HepG2 (cell line): ENCODE results near the gene ENO2. TPM values are rescaled to one million over a fixed set of nuclear protein-coding genes. Genes with fewer than 3 reads are reported as not detected.

Experiments
- DNMT1 ChIP-seq: sonication (generic); formaldehyde crosslinking; IDR thresholded peaks from 2 replicates; pipeline ENCODE4 v1.5.1; 2020; ENCODE audit warnings: mild to moderate bottlenecking, missing genetic modification reagents
- HOXA7 ChIP-seq: sonication (generic); formaldehyde crosslinking; IDR thresholded peaks from 2 replicates; pipeline ENCODE4 v1.8.1; 2022; ENCODE audit warnings: mild to moderate bottlenecking, missing genetic modification reagents, moderate library complexity
- JARID2 ChIP-seq: sonication (generic); formaldehyde crosslinking; IDR thresholded peaks from 2 replicates; pipeline ENCODE4 v1.8.1; 2023; ENCODE audit warnings: missing genetic modification reagents, inconsistent platforms; ENCODE audit not compliant: insufficient replicate concordance
- KDM6A ChIP-seq: IDR thresholded peaks from 2 replicates; pipeline ENCODE4 v1.6.1; 2016; ENCODE audit warnings: low read depth
- MED13 ChIP-seq: sonication (generic); formaldehyde crosslinking; IDR thresholded peaks from 2 replicates; pipeline ENCODE4 v1.5.0; 2020; ENCODE audit warnings: missing genetic modification reagents
- MED8 ChIP-seq: sonication (generic); formaldehyde crosslinking; IDR thresholded peaks from 2 replicates; pipeline ENCODE4 v1.8.1; 2023; ENCODE audit warnings: mild to moderate bottlenecking, missing genetic modification reagents; ENCODE audit not compliant: insufficient replicate concordance
- MXD4 ChIP-seq: IDR thresholded peaks from 2 replicates; pipeline ENCODE4 v1.6.1; 2016; ENCODE audit warnings: mild to moderate bottlenecking, missing biosample characterization, missing genetic modification reagents
- MXI1 ChIP-seq: IDR thresholded peaks from 3 replicates; pipeline ENCODE4 v1.6.1; 2012; ENCODE audit warnings: low read depth, low read length, inconsistent platforms, borderline replicate concordance
- SIX1 ChIP-seq: sonication (generic); formaldehyde crosslinking; IDR thresholded peaks from 2 replicates; pipeline ENCODE4 v1.4.0; 2020; ENCODE audit warnings: missing genetic modification reagents, borderline replicate concordance
- TBX3 ChIP-seq: fragments of 450-650 bp; IDR thresholded peaks from 2 replicates; pipeline ENCODE4 v1.6.1; 2017; ENCODE audit warnings: antibody characterized with exemption, mild to moderate bottlenecking, inconsistent platforms, borderline replicate concordance
- THRA ChIP-seq: sonication (generic); formaldehyde crosslinking; IDR thresholded peaks from 2 replicates; pipeline ENCODE4 v1.4.0; 2020; ENCODE audit warnings: missing genetic modification reagents, borderline replicate concordance
- TMF1 ChIP-seq: sonication (generic); formaldehyde crosslinking; IDR thresholded peaks from 2 replicates; pipeline ENCODE4 v1.8.1; 2022; ENCODE audit warnings: low read depth, missing genetic modification reagents
- ZFP36L1 ChIP-seq: sonication (generic); formaldehyde crosslinking; IDR thresholded peaks from 2 replicates; pipeline ENCODE4 v1.8.0; 2022; ENCODE audit warnings: mild to moderate bottlenecking, missing genetic modification reagents, moderate library complexity
- ZNF138 ChIP-seq: sonication (generic); formaldehyde crosslinking; IDR thresholded peaks from 2 replicates; pipeline ENCODE4 v1.5.0; 2020; ENCODE audit warnings: mild to moderate bottlenecking, low read depth, missing genetic modification reagents
- ZNF225 ChIP-seq: sonication (generic); formaldehyde crosslinking; IDR thresholded peaks from 2 replicates; pipeline ENCODE4 v1.4.0; 2020; ENCODE audit warnings: mild to moderate bottlenecking, missing genetic modification reagents
- ZNF546 ChIP-seq: sonication (generic); formaldehyde crosslinking; conservative IDR thresholded peaks from 2 replicates; pipeline ENCODE4 v1.8.1; 2023; ENCODE audit warnings: mild to moderate bottlenecking, missing genetic modification reagents
- ZNF788 ChIP-seq: sonication (generic); formaldehyde crosslinking; IDR thresholded peaks from 2 replicates; pipeline ENCODE4 v1.5.0; 2020; ENCODE audit warnings: mild to moderate bottlenecking, missing genetic modification reagents, borderline replicate concordance
- ZSCAN25 ChIP-seq: sonication (generic); formaldehyde crosslinking; IDR thresholded peaks from 2 replicates; pipeline ENCODE4 v1.8.0; 2022; ENCODE audit warnings: mild to moderate bottlenecking, missing genetic modification reagents
- polyA plus RNA-seq, 8 experiments: library from polyadenylated mRNA; depleted of rRNA in 3 of 8; stranded (reverse) in 7 of 8; unstranded in 1 of 8; fragments of >200 nt; fragmentation: Illumina TruSeq in 4 of 8; extraction: Trizol in 4 of 8; gene quantifications; 2 replicates each; pipeline versions ENCODE4 v1.2.1 to v1.2.3, GENCODE V29; 2011 to 2016; ENCODE audit warnings: low read depth in 4 of 8, missing spikeins in 1 of 8, mixed read lengths in 1 of 8; ENCODE audit not compliant: insufficient read depth in 1 of 8
- total RNA-seq, 5 experiments: library from RNA; depleted of rRNA; stranded (reverse); fragments of >200 nt; fragmentation: Illumina TruSeq; extraction: Trizol; gene quantifications; 2 replicates each; pipeline ENCODE4 v1.2.3, GENCODE V29; 2016; ENCODE audit warnings: low read depth in 1 of 5
- TF ChIP-seq, protein P1 (sequence below): sonication (generic); formaldehyde crosslinking; IDR thresholded peaks from one replicate; pipeline ENCODE4 v1.5.1; 2020; ENCODE audit warnings: mild to moderate bottlenecking, missing genetic modification reagents; ENCODE audit errors: not compliant biosample characterization

ENO2 gene
- total and polyA plus RNA-seq, 2 of the 13 experiments (the other 11 are each of a cell fraction or from before 2014, with no cell fraction given) = 19.3 to 136 TPM

- TF ChIP-seq MED8 = peak; percentile 62
- peak; percentile 87 for TF ChIP-seq TMF1
- 0 out of 2 replicates have a peak, but pooled peaks have one; percentile 10 for TF ChIP-seq ZNF225 (CRISPR knock-in tag)
- TF ChIP-seq MED13 = peak; percentile 75; the same call in 1 of the 2 replicates
- no peak for TF ChIP-seq DNMT1 (CRISPR knock-in tag)
- TF ChIP-seq MXI1 = peak; percentile 37; the same call in 1 of the 3 replicates
- no peak for TF ChIP-seq SIX1 (CRISPR knock-in tag)
- TF ChIP-seq, protein P1, sequence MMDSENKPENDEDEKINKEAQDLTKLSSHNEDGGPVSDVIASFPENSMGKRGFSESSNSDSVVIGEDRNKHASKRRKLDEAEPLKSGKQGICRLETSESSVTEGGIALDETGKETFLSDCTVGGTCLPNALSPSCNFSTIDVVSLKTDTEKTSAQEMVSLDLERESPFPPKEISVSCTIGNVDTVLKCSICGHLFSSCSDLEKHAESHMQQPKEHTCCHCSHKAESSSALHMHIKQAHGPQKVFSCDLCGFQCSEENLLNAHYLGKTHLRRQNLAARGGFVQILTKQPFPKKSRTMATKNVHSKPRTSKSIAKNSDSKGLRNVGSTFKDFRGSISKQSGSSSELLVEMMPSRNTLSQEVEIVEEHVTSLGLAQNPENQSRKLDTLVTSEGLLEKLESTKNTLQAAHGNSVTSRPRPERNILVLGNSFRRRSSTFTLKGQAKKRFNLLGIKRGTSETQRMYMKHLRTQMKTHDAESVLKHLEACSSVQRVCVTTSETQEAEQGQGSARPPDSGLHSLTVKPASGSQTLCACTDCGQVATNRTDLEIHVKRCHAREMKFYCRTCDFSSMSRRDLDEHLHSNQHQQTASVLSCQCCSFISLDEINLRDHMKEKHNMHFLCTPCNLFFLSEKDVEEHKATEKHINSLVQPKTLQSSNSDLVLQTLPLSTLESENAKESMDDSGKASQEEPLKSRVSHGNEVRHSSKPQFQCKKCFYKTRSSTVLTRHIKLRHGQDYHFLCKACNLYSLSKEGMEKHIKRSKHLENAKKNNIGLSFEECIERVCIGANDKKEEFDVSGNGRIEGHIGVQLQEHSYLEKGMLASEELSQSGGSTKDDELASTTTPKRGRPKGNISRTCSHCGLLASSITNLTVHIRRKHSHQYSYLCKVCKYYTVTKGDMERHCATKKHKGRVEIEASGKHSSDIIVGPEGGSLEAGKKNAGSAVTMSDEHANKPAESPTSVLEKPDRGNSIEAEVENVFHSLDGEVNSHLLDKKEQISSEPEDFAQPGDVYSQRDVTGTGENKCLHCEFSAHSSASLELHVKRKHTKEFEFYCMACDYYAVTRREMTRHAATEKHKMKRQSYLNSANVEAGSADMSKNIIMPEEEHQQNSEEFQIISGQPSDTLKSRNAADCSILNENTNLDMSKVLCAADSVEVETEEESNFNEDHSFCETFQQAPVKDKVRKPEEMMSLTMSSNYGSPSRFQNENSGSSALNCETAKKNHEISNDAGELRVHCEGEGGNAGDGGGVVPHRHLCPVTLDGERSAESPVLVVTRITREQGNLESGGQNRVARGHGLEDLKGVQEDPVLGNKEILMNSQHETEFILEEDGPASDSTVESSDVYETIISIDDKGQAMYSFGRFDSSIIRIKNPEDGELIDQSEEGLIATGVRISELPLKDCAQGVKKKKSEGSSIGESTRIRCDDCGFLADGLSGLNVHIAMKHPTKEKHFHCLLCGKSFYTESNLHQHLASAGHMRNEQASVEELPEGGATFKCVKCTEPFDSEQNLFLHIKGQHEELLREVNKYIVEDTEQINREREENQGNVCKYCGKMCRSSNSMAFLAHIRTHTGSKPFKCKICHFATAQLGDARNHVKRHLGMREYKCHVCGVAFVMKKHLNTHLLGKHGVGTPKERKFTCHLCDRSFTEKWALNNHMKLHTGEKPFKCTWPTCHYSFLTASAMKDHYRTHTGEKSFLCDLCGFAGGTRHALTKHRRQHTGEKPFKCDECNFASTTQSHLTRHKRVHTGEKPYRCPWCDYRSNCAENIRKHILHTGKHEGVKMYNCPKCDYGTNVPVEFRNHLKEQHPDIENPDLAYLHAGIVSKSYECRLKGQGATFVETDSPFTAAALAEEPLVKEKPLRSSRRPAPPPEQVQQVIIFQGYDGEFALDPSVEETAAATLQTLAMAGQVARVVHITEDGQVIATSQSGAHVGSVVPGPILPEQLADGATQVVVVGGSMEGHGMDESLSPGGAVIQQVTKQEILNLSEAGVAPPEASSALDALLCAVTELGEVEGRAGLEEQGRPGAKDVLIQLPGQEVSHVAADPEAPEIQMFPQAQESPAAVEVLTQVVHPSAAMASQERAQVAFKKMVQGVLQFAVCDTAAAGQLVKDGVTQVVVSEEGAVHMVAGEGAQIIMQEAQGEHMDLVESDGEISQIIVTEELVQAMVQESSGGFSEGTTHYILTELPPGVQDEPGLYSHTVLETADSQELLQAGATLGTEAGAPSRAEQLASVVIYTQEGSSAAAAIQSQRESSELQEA = no peak
- no peak for TF ChIP-seq ZNF788
- peak; percentile 34; the same call in 1 of the 2 replicates for TF ChIP-seq ZSCAN25 (CRISPR knock-in tag)
- TF ChIP-seq ZNF138 (CRISPR knock-in tag) = peak; percentile 83; the same call in 1 of the 2 replicates
- TF ChIP-seq TBX3 = no peak
- no peak for TF ChIP-seq HOXA7 (CRISPR knock-in tag)
- TF ChIP-seq ZNF546 (CRISPR knock-in tag) = peak; percentile 70; the same call in 1 of the 2 replicates
- TF ChIP-seq MXD4 (CRISPR knock-in tag) = no peak; the same call in 1 of the 2 replicates
- TF ChIP-seq ZFP36L1 (CRISPR knock-in tag) = 0 out of 2 replicates have a peak, but pooled peaks have one; percentile 40
- peak; percentile 13 for TF ChIP-seq JARID2
- TF ChIP-seq KDM6A (CRISPR knock-in tag) = no peak
- TF ChIP-seq THRA (CRISPR knock-in tag) = peak; percentile 52
These were observed 46.8 kb upstream of the ENO2 start, which contains the start of gene TPI1 (continued) for GRCh38 chr12:6867413-6868210.
